ENCODE results near the gene ZBTB48. TPM values are rescaled to one million over a fixed set of nuclear protein-coding genes. Genes with fewer than 3 reads are reported as not detected.

Gene ZBTB48
- total RNA-seq, 4 donors from 2014 or later: 26.5 to 79.7 (median 47.6) TPM

DNA sequence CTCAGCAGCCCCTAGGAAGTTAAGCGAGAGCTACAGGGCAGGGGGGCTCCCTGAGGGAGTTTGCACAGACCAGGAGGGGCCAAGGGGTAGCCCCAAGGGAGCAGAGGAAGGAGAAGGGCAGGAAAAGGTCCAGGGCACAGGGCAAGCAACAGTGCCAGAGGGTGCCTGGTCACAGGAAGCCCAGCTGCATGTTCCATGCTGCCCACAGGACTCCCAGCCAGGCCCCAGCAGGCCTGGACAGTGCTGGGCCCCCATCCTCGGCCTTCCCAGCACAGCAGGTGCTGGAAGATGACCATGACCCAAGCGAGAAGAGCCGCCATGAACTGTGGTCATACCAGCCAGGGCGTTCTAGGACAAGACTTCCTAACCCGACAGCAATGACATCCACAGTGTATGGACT is 11.8 kb downstream of the ZBTB48 start:
- intact Hi-C loops (cut with DNase I; ENCODE audit: low total_unique reads): no loop called here
- no peak overlapping the region for H3K4me3 ChIP-seq
- no peaks in the 10 kb centered on the region for H3K9me3 ChIP-seq
- no peak for DNase-seq
- H3K27ac ChIP-seq: no peak overlapping the region
- no peaks in the 10 kb centered on the region for H3K36me3 ChIP-seq
- H3K4me1 ChIP-seq: peaks cover 3% of the 10 kb centered on the region in 2 donors
- no peaks in the 10 kb centered on the region for H3K27me3 ChIP-seq
- no peak for TF ChIP-seq POLR2A (IDR thresholded peaks at IDR 0.05)
- no peak for TF ChIP-seq CTCF (IDR thresholded peaks at IDR 0.05)

DNA sequence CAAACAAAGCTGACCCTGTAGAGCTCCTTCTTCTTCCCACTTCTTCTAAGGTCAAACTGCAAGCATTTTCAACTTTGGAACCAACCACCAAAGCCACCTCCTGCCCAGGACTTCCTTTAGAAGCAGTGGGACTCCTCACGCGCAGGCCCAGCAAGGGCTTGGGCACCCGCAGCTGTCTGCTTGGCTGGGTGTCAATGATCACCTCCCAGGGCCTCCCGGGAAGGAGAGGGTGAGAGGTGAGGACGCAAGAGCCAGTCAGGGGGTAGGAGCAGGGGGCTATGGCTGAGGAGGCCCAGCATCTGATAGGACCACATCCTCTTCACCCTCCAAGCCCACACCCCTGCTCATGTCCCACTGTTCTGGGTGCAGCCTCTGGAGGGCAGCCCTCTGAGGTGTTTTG is 12.6 kb downstream of the ZBTB48 start:
- Histone ChIP-seq H3K27me3 (no peaks in the 10 kb centered on the region), H3K4me1 (peaks cover 9 to 10% of the 10 kb centered on the region in 2 donors), H3K9me3 (no peaks in the 10 kb centered on the region), H3K4me3 (no peak overlapping the region), H3K27ac (no peak overlapping the region), H3K36me3 (no peaks in the 10 kb centered on the region)
- no peak for DNase-seq
- intact Hi-C loops (cut with DNase I; ENCODE audit: low total_unique reads): no loop called here
- TF ChIP-seq POLR2A (IDR thresholded peaks at IDR 0.05): no peak

GRCh38 chr1:6592865-6593593 is 13.2 kb downstream of the ZBTB48 start:
- H3K27me3 ChIP-seq: no peaks in the 10 kb centered on the region
- intact Hi-C loops (cut with DNase I; ENCODE audit: low total_unique reads): no loop called here
- no peaks in the 10 kb centered on the region for H3K36me3 ChIP-seq
- TF ChIP-seq CTCF (IDR thresholded peaks at IDR 0.05): no peak
- H3K4me1 ChIP-seq: peaks cover 12 to 15% of the 10 kb centered on the region in 2 donors
- no peak overlapping the region for H3K27ac ChIP-seq
- H3K9me3 ChIP-seq: no peaks in the 10 kb centered on the region
- DNase-seq: no peak
- no peak overlapping the region for H3K4me3 ChIP-seq

DNA sequence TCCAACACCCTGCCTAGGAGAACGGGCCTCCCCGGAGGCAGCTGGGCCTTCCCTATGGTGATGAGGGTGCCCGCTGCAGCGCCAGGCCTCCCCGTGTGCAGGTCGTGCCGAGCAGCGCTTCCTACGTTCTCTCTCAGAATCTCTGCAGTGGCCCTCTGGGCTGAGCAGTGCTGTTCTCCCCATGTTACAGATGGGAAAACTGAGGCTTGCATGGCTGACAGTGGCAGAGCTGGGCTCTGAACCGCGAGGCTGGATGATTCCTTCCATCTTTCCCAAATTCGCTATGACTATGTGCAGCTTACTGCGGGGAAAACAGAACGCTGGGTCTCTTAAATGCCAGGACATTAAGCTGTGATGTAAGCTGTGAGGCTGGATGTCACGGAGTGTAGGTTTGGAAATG is 14.0 kb downstream of the ZBTB48 start:
- no peak overlapping the region for H3K27ac ChIP-seq
- DNase-seq: no peak
- H3K9me3 ChIP-seq: no peaks in the 10 kb centered on the region
- TF ChIP-seq CTCF (IDR thresholded peaks at IDR 0.05) (no peak), POLR2A (IDR thresholded peaks at IDR 0.05) (no peak)
- no peaks in the 10 kb centered on the region for H3K36me3 ChIP-seq
- intact Hi-C loops (cut with DNase I; ENCODE audit: low total_unique reads): no loop called here
- no peaks in the 10 kb centered on the region for H3K27me3 ChIP-seq
- no peak overlapping the region for H3K4me3 ChIP-seq
- H3K4me1 ChIP-seq: peaks cover 12 to 21% of the 10 kb centered on the region in 2 donors

DNA sequence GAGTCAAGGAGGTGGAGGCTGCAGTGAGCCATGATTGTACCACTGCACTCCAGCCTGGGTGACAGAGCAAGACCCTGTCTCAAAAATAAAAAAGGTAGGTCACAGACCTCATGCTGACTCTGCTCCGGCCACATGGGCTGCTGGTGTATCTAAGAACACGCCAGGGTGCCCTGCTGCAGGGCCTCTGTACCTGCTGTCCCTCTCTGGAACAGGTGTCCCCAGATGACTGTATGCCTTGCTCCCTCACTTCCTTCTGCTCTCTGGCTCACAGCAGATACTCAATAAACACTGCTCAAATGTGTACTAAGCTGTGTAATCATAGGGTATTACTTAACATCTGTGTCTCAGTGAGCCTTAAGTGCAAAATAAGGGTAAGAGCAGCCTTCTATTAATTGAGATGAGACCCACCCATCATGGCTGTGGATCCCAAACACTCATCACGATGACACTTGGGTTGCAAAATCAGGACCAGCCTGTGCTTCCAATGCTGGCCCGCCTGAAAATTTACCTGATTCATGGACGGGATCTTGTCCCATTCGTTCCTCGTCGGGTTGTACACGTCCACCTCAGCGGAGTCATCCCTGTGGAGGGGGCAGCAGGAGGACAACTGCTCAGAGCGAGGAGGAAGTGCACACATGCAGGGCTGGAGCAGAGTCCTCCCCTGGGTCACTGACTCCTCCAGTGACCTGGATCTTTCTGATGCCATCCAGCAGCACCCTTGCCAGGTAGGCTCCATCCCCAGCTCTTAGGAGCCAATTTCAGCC is 15.4 kb downstream of the ZBTB48 start:
- Histone ChIP-seq H3K36me3 (no peaks in the 10 kb centered on the region), H3K4me3 (no peak overlapping the region), H3K27me3 (no peaks in the 10 kb centered on the region), H3K9me3 (no peaks in the 10 kb centered on the region), H3K27ac (no peak overlapping the region), H3K4me1 (peaks cover 15 to 31% of the 10 kb centered on the region in 2 donors)
- intact Hi-C loops (cut with DNase I; ENCODE audit: low total_unique reads): no loop called here
- TF ChIP-seq POLR2A (IDR thresholded peaks at IDR 0.05): no peak
- no peak for TF ChIP-seq CTCF (IDR thresholded peaks at IDR 0.05)
- DNase-seq: no peak

Measured in uterus (tissue), 4 donors.